Pons (tissue), 1 donor: ENCODE measurements around the gene TRPM2.

ENCODE experiments used
- DNase-seq: peaks from one replicate; pipeline ENCODE4 v3.0.0-alpha.2; 2016; ENCODE audit warnings: low spot score

Gene TRPM2

DNA sequence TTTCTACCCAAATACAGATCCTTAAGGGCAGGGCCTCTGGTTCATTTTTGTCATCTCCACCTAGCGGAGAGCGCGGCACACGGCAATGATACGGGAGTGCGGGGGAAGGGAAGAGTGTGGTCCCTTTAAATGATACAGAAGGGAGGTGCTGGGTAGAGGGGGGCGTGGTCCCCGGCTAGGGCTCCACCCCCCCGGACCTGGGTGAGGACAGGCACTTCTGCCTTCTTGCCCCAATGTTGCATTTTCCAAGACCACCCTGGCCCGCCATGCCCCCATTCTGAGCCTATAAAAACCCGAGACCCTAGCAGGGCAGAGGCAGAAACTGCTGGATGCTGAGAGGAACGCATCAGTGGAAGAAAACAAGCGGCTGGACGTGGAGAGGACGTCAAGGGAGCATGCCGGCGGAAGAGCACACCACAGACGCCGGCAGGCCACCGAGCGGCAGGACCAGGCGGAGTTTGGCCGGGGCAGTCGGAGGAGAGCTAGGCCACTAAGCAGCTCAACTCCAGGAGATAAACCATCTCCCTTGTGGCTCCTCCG, 131.9 kb downstream of the TRPM2 start:
- DNase-seq: no peak

DNA sequence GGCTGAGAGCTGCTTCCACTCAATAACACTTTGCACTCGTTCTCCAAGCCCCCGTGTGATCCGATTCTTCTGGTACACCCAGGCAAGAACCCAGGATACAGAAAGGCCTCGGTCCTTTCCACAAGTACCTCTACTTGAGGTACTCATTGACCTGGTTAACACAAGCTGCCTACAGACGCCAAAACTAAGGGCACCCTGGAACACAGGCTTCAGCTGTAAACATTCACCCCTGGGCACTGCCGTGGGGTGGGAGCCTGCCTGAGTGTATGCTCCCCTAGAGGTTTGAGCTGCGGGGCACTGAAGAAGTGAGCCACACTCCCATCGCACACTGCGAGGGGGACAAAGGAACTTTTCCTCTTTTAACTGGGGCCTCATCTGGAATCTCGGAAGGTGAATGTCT, 132.4 kb downstream of the TRPM2 start:
- no peak for DNase-seq

DNA sequence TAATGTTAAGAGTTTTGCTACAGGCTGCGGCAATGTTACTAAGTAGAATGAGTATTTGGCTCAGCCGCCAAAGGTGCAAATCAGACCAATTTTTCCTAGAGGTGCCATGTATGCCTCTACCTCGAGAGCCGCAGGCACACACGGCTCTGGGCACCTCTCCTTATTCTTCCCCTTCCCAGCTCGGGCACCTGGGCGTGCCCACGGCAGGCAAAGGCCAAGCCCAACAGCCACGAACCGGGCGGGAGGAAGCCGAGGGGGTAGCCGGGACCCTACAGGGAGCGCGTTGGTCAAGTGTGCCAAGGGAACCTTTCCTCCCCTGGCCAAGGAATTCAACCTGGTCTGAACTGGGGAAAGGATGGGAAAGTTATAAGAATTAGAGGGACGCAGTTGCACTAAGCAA, 132.9 kb downstream of the TRPM2 start:
- no peak for DNase-seq

DNA sequence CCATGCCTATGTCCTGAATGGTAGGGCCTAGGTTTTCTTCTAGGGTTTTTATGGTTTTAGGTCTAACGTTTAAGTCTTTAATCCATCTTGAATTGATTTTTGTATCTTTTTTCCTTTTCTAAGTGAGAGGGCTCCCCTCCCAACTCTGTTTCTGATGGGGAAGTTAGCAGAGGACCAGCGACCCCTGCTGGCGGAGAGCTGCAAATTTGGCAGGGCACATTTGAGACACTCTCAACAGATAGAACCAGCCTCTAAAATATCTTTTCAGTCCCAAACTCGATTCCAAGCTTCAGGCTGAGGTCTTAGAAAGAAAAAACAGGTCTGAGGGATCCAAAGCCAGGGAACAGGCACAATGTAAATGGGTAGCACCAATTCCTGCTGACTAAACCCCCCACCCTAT, 134.4 kb downstream of the TRPM2 start:
- DNase-seq: no peak

DNA sequence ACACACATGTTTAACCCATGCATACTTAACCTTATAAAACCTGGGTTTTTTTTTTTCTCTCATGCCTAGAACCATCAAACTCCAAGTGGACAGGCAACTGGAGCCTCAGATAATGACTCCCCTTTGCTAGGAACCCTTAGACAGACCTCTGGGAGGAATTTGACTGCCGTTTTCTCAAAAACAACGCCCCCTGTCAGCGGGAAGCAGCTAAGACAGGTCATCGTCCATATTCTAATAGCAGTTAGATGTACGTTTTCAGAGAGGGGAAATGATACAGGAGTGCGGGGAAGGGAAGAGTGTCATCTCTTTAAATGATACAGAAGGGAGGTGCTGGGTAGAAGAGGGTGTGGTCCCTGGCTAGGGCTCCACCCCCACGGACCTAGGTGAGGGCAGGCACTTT, 136.5 kb downstream of the TRPM2 start:
- no peak for DNase-seq

DNA sequence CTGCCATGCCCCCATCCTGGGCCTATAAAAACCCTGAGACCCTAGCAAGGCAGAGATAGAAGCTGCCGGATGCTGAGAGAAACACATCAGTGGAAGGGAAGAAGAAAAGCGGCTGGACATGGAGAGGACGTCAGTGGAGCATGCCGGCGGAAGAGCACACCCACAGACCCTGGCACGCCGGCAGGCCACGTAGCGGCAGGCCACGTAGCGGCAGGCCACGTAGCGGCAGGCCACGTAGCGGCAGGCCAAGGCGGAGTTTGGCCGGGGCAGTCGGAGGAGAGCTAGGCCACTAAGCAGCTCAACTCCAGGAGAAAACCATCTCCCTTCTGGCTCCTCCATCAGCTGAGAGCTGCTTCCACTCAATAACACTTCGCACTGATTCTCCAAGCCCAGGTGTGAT, 137.0 kb downstream of the TRPM2 start:
- DNase-seq: no peak

DNA sequence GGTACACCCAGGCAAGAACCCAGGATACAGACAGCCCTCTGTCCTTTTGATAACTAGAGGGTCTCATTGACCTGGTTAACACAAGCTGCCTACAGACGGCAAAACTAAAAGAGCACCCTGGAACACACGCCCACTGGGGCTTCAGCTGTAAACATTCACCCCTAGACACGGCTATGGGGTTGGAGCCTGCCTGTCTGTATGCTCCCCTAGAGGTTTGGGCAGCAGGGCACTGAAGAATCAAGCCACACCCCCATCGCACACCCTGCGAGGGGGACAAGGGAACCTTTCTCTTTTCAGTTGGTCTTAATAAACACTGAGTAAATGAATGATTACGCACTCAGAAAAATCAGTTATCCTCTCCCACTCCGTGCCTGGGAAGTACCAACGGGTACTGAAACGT, 137.4 kb downstream of the TRPM2 start:
- no peak for DNase-seq
